Jurkat, Clone E6-1 (cell line): ENCODE data around the gene ELOA2. TPM values are rescaled to one million over a fixed set of nuclear protein-coding genes. Genes with fewer than 3 reads are reported as not detected.
"Not testable (repeated sequence)": the region's sequence is repeated elsewhere in the genome, so short reads cannot be mapped to it uniquely, and the experiment has no call there.

ENCODE experiments used
- DNase-seq: peaks from one replicate; pipeline ENCODE4 v3.0.0-alpha.2; 2011; ENCODE audit warnings: low read depth, low spot score
- H3K4me3 ChIP-seq: 2 replicates; pipeline ENCODE4 v1.5.1; 2011; ENCODE audit warnings: mild to moderate bottlenecking, low read length, control low read depth, moderate library complexity
- polyA plus RNA-seq: library from polyadenylated mRNA; unstranded; fragments of >200 nt; gene quantifications from one replicate; pipeline ENCODE4 v1.2.1, GENCODE V29; 2012; ENCODE audit warnings: missing spikeins; ENCODE audit not compliant: insufficient read length, insufficient read depth

The ELOA2 gene
- polyA plus RNA-seq = not detected

GRCh38 chr18:47035156-47035671 is at the start of gene ELOA2:
ELOA2 (minus strand) TSS chr18:47035621; CDS start chr18:47035264, 357 bp downstream.
- no peak for DNase-seq
- no peak within 1 kb of the TSS for H3K4me3 ChIP-seq

DNA sequence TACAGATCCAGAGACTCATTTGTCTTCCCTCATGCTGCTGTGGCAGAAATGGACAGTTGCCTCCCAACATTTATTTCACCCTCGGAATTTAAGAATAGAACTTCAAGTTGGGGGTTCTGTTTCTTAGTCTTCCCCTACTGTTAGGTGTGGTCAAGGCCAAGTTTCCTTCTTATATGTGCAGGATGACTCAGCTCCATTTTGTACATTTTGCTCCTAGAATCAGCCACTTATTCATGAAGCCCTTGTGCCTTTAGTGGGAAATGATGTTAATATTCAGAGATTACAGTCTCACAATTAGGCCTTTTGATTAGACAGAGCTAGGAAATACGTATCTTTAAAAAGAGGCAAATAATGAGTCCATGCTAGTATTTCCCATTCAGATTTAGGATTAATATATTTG is 46.2 kb upstream of the ELOA2 start:
- no peak for DNase-seq
- no peak overlapping the region for H3K4me3 ChIP-seq

- no peak for DNase-seq
Observed at GRCh38 chr18:47080872-47081271, 45.5 kb upstream of the ELOA2 start.

GRCh38 chr18:47077111-47077510 is 41.7 kb upstream of the ELOA2 start:
- no peak for DNase-seq
- H3K4me3 ChIP-seq = no peak overlapping the region

More at GRCh38 chr18:47080872-47081271, 45.5 kb upstream of the ELOA2 start:
- no peak overlapping the region for H3K4me3 ChIP-seq

DNA sequence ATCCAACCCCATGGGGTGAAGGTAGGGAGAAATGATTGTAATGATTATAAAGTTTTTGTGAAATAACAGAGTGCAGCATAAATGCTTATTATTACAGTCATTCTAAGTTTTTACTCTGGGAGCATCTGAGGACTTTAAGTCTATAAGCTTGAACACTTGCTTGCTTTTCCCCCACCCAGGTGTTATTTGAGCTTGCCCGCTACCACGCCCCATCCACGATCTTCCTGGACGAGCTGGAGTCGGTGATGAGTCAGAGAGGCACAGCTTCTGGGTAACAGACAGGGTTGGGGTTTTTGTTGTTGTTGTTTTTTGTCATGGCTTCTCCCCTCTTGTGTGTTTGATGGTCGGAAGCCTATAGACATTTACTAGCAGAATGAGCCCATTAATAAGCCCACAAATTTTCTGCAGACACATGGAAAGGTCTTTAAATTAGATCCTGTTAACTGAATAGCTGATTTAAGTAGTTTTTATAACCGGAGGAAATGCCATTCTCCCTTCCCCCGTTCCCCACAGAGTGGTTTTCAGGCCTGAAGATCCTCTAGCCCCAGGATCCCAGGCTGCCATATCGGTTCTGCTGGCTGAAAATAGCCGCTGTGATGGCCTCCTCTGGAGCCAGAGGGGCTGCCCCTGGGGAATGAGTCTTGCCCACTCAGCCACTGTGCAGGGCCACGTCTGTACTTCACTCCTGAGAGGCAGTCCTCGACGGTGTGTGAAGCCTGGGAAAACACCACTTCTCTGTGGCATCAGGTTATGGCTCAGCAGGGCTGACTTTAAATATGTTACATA is 39.9 kb upstream of the ELOA2 start:
- no peak overlapping the region for H3K4me3 ChIP-seq
- DNase-seq = no peak

- DNase-seq = no peak
- H3K4me3 ChIP-seq = no peak overlapping the region
Observed at GRCh38 chr18:47067648-47068047, 32.2 kb upstream of the ELOA2 start.

- no peak overlapping the region for H3K4me3 ChIP-seq
- no peak for DNase-seq
Observed at GRCh38 chr18:47063096-47063495, 27.7 kb upstream of the ELOA2 start.

DNA sequence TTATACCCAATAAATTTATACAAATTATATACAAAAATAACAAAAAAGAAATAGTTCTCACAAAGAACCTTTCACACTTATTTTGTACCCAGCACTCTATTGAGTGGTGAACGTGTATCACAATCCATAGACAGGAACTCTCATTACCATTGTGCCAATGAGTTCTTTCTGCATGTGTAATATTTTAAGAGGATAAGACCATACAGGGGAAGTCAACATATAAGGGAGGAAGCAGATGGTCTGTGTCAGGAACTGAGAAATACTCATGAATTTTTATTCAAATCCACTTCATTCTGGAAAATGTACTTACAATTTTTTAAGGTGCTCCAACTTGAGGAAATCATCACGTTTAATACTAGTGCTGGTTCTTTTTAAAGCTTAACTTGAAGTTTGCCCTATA is 27.1 kb upstream of the ELOA2 start:
- no peak for DNase-seq

GRCh38 chr18:47054369-47054768 is 18.9 kb upstream of the ELOA2 start:
- DNase-seq = no peak
- no peak overlapping the region for H3K4me3 ChIP-seq

More for the DNA sequence above, 27.1 kb upstream of the ELOA2 start:
- H3K4me3 ChIP-seq = no peak overlapping the region

DNA sequence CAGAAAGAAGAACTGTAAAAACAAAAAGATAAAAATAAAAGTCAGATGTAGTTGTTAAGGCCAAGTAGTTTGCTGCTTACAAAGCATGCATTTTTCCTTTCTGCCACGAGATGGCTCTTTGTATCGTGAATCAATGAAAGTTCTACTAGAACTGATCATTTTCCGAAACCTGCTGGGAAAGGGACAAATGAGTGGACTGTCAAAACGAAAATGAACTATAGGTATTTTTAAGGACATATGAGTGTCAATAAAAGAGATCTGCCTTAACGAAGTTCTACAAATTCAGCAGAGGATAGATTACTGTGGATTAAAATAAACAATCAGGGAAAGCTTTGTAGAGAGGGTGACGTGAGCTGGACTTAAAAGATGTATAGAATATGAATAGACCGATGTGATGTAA is 15.0 kb upstream of the ELOA2 start:
- H3K4me3 ChIP-seq = no peak overlapping the region
- DNase-seq = peak; percentile 39

- DNase-seq = no peak
- H3K4me3 ChIP-seq = no peak overlapping the region
Observed at GRCh38 chr18:47040982-47041381, 5.6 kb upstream of the ELOA2 start.

GRCh38 chr18:47036927-47037578 is 1.6 kb upstream of the ELOA2 start:
- no peak for DNase-seq
- no peak overlapping the region for H3K4me3 ChIP-seq

DNA sequence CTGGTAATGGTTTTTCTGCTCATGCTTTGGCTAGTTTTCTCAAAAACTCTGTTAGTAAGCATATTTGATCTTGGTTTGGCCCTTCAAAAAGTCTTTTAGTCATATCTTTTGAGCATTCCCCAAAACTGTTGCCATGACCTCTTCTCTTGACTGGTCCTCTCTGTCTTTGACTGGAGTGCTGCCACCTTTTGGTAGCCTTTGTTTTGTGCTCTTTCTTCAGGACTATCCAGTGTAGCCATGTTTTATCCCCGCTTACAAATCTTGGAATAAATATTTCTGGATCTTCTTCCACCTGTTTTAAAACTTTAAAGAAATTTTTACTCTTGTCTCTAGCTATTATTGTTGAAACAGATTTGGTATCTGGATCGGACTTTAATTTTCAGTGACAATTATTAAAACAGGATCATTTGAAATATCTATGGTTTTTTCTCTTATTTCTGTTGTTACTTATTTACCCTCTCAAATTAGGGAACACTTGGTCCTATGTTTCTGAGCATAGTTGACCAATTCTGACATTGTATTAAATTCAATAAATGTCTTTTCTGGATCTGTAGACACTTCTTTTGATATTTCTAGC is 965 bp upstream of the ELOA2 start:
- DNase-seq = no peak
- no peak overlapping the region for H3K4me3 ChIP-seq

DNA sequence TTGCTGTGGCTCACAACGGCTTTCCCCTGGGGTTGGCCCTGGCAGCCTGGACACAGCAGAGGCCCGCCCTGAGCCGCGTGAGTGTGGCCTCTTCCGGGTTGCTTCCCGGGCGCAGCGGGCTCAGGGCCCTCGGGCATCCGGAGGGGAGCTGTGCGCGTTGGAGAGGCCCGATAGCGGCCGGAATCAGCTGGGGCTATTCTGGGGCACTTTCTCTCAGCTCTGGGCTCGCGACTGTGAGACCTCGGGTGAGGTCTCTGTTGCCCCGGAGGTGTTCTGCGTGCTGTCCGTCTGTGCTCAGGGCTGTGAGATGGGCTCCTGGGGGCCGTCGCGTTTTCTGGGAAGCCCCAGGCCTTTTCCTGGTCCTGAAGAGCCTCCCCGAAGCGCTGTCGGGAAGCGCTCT is 830 bp downstream of the ELOA2 start:
- DNase-seq, H3K4me3 ChIP-seq: not testable (repeated sequence)

DNA sequence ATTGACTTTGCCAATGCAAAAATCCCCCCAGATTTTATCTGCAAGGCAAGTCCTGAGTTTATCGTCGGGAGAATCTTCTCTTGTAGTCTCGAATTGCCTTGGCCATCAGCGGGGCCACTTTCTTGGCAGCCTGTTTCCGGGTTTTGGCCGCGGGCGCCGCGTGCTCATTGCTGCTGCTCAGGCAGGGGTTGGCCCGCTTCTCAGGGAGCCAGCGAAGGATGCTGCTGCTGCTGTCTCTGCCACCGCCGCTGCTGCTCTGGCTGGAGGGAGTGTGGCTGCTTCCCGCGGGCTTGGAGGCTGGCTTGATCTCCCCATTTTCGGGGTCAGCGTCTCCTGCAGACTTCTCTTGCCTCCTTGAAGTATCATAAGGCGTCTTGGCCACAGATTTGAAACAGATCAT is 2.5 kb downstream of the ELOA2 start:
- no peak overlapping the region for H3K4me3 ChIP-seq
- no peak for DNase-seq

DNA sequence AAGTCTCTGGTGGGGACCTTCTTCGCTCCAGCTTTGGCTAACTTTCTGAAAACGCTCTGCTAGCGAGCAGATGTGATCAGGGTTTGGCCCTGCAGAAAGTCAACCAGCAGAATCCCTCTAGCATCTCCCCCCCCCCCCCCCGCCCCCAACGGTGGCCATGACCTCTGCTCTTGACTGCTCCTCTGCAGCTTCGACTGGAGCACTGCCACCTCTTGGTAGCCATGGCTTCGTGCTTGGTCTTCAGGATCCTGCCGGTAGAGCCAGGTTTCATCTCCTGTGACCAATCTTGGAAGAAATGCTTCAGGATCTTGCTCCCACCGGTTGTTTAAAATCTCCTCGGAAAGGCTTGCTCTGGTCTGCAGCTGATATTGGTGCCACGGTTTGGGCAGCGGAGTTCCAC is 4.5 kb downstream of the ELOA2 start:
- H3K4me3 ChIP-seq, DNase-seq: not testable (repeated sequence)

DNA sequence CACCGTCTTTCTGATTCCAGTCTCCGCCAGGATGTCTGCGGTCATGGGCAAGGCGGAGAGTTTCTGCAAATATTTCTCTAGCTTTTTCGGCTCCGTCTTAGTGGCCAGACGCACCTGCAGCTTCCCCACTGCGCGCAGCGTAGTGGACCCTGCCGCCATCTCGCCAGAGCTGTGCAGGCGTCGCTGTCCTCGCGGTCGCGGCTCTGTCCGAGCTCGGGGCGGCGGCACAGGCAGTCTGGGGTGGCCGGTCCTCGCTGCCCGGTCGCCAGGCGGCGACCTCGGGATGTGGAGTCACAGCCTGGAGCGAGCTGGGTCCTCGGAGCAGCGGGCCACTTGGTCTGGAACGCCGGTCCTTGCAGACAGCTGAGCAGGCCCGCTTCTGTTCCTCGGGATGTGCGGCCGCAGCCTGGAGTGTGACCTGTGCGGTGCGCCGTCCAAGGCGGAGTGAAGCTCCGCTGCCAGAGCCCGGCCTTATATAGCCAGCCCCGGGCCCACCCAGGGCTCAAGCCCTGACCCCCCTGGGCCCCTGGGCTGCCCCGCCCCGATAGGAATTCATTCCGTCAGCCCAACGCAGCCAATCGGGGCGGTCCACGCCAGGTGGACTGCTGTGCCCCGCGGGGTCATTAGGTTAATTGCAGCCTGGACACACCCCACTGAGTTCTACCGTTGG is 5.6 kb downstream of the ELOA2 start:
- H3K4me3 ChIP-seq, DNase-seq: not testable (repeated sequence)

- H3K4me3 ChIP-seq, DNase-seq: not testable (repeated sequence)
Observed at GRCh38 chr18:47028738-47029137, 6.7 kb downstream of the ELOA2 start.

- H3K4me3 ChIP-seq, DNase-seq: not testable (repeated sequence)
Observed at GRCh38 chr18:47025557-47026174, 9.8 kb downstream of the ELOA2 start.
